Trophoblast cell (in vitro differentiated cells and primary cell): ENCODE data around the gene SLC24A4.

ENCODE experiments used
- DNase-seq, 2 donors: peaks; one replicate each; pipeline ENCODE4 v3.0.0-alpha.2; 2016
- H2AFZ ChIP-seq: 2 replicates; pipeline ENCODE4 v1.6.1; 2013; ENCODE audit warnings: low read length, moderate library complexity, mild to moderate bottlenecking; ENCODE audit not compliant: insufficient read depth, poor library complexity
- H2AK5ac ChIP-seq: 2 replicates; pipeline ENCODE4 v1.6.1; 2013; ENCODE audit warnings: mild to moderate bottlenecking, low read length
- H2BK120ac ChIP-seq: 2 replicates; pipeline ENCODE4 v1.6.1; 2013; ENCODE audit warnings: low read length, mild to moderate bottlenecking, moderate library complexity; ENCODE audit not compliant: insufficient read depth, poor library complexity
- H2BK12ac ChIP-seq: 2 replicates; pipeline ENCODE4 v1.6.1; 2013; ENCODE audit warnings: mild to moderate bottlenecking, low read length, moderate library complexity
- H2BK5ac ChIP-seq: 2 replicates; pipeline ENCODE4 v1.6.1; 2013; ENCODE audit warnings: low read length, low read depth, moderate library complexity, mild to moderate bottlenecking; ENCODE audit not compliant: poor library complexity
- H3K14ac ChIP-seq: 2 replicates; pipeline ENCODE4 v1.6.1; 2013; ENCODE audit warnings: mild to moderate bottlenecking, low read length
- H3K18ac ChIP-seq: 2 replicates; pipeline ENCODE4 v1.6.1; 2013; ENCODE audit warnings: mild to moderate bottlenecking, low read length
- H3K23ac ChIP-seq: 2 replicates; pipeline ENCODE4 v1.6.1; 2013; ENCODE audit warnings: low read length
- H3K27ac ChIP-seq: 2 replicates; pipeline ENCODE4 v1.5.1; 2013; ENCODE audit warnings: low read depth, mild to moderate bottlenecking, inconsistent platforms, low read length, moderate library complexity
- H3K27me3 ChIP-seq: 2 replicates; pipeline ENCODE4 v1.6.1; 2013; ENCODE audit warnings: inconsistent platforms, mild to moderate bottlenecking, low read length, moderate library complexity; ENCODE audit not compliant: insufficient read depth
- H3K36me3 ChIP-seq, 2 experiments: 1 replicate in 1 of 2; 2 replicates in 1 of 2; pipeline ENCODE4 v1.6.1; 2013; ENCODE audit warnings: low read length in 2 of 2, mild to moderate bottlenecking in 2 of 2, moderate library complexity in 1 of 2; ENCODE audit not compliant: insufficient read depth in 2 of 2, control insufficient read depth in 1 of 2
- H3K4ac ChIP-seq: 2 replicates; pipeline ENCODE4 v1.6.1; 2013; ENCODE audit warnings: low read depth, mild to moderate bottlenecking, low read length, moderate library complexity
- H3K4me1 ChIP-seq, 2 experiments: 1 replicate in 1 of 2; 2 replicates in 1 of 2; pipeline ENCODE4 v1.6.1; 2013; ENCODE audit warnings: low read length in 2 of 2, mild to moderate bottlenecking in 2 of 2, moderate library complexity in 1 of 2; ENCODE audit not compliant: insufficient read depth in 2 of 2, control insufficient read depth in 1 of 2
- H3K4me2 ChIP-seq: 2 replicates; pipeline ENCODE4 v1.6.1; 2013; ENCODE audit warnings: inconsistent platforms, mild to moderate bottlenecking, low read length, moderate library complexity
- H3K4me3 ChIP-seq: 2 replicates; pipeline ENCODE4 v1.5.1; 2013; ENCODE audit warnings: mild to moderate bottlenecking, low read depth, low read length, inconsistent platforms
- H3K79me1 ChIP-seq: one replicate; pipeline ENCODE4 v1.6.1; 2013; ENCODE audit warnings: low read length
- H3K79me2 ChIP-seq: 2 replicates; pipeline ENCODE4 v1.6.1; 2013; ENCODE audit warnings: low read length, mild to moderate bottlenecking; ENCODE audit not compliant: control insufficient read depth, insufficient read depth, poor library complexity
- H3K9ac ChIP-seq: 2 replicates; pipeline ENCODE4 v1.6.1; 2013; ENCODE audit warnings: mild to moderate bottlenecking, low read length
- H3K9me3 ChIP-seq: 2 replicates; pipeline ENCODE4 v1.6.1; 2013; ENCODE audit warnings: low read depth, mild to moderate bottlenecking, control low read depth, inconsistent platforms, low read length; ENCODE audit not compliant: insufficient read depth
- H4K12ac ChIP-seq: 2 replicates; pipeline ENCODE4 v1.6.1; 2013; ENCODE audit warnings: low read depth, mild to moderate bottlenecking, low read length, moderate library complexity
- H4K8ac ChIP-seq: 2 replicates; pipeline ENCODE4 v1.6.1; 2013; ENCODE audit warnings: low read depth, mild to moderate bottlenecking, low read length, moderate library complexity
- H4K91ac ChIP-seq: one replicate; pipeline ENCODE4 v1.6.1; 2013; ENCODE audit warnings: low read depth, mild to moderate bottlenecking, low read length, moderate library complexity
- WGBS: extraction: QIAGEN DNeasy Blood & Tissue Kit; methylation state at CpG from one replicate; pipeline ENCODE4 v1.1.7; 2013; ENCODE audit warnings: missing lambda C conversion rate; ENCODE audit not compliant: insufficient read length, insufficient coverage; ENCODE audit errors: extremely low coverage; 5-methylcytosine and 5-hydroxymethylcytosine counted together

Gene SLC24A4

GRCh38 chr14:92414690-92415445 lies 91.9 kb downstream of the SLC24A4 start:
- H3K79me1 ChIP-seq: no peaks in the 10 kb centered on the region
- H4K8ac ChIP-seq: no peak overlapping the region
- H2AK5ac ChIP-seq: no peak overlapping the region
- H3K36me3 ChIP-seq: no peaks in the 10 kb centered on the region
- H3K4ac ChIP-seq: no peak overlapping the region
- DNase-seq: no peak
- H4K12ac ChIP-seq: no peak overlapping the region
- no peak overlapping the region for H3K27ac ChIP-seq
- H3K9me3 ChIP-seq: peaks cover 3% of the 10 kb centered on the region
- H4K91ac ChIP-seq: no peak overlapping the region
- no peak overlapping the region for H3K4me3 ChIP-seq
- H3K79me2 ChIP-seq: no peaks in the 10 kb centered on the region
- H2BK5ac ChIP-seq: no peak overlapping the region
- no peak overlapping the region for H3K14ac ChIP-seq
- WGBS: no CpG with 5 or more reads among the region's 13 CpGs
- H3K23ac ChIP-seq: no peak overlapping the region
- H2BK12ac ChIP-seq: no peak overlapping the region
- no peak overlapping the region for H3K18ac ChIP-seq
- no peak overlapping the region for H3K4me2 ChIP-seq
- H3K4me1 ChIP-seq: no peaks in the 10 kb centered on the region
- H3K27me3 ChIP-seq: no peaks in the 10 kb centered on the region
- no peak overlapping the region for H3K9ac ChIP-seq
- H2BK120ac ChIP-seq: no peak overlapping the region
- H2AFZ ChIP-seq: no peak overlapping the region

GRCh38 chr14:92415969-92416368 lies 93.0 kb downstream of the SLC24A4 start:
- H2BK12ac ChIP-seq: no peak overlapping the region
- no peak overlapping the region for H2AK5ac ChIP-seq
- H2BK120ac ChIP-seq: no peak overlapping the region
- H3K4me1 ChIP-seq: no peaks in the 10 kb centered on the region
- no peak overlapping the region for H3K9ac ChIP-seq
- H3K36me3 ChIP-seq: no peaks in the 10 kb centered on the region
- no peaks in the 10 kb centered on the region for H3K79me2 ChIP-seq
- no peak overlapping the region for H4K8ac ChIP-seq
- H3K4me2 ChIP-seq: no peak overlapping the region
- H3K18ac ChIP-seq: no peak overlapping the region
- no peak for DNase-seq
- H3K27ac ChIP-seq: no peak overlapping the region
- no peaks in the 10 kb centered on the region for H3K79me1 ChIP-seq
- H3K27me3 ChIP-seq: no peaks in the 10 kb centered on the region
- peaks cover 3% of the 10 kb centered on the region for H3K9me3 ChIP-seq
- H4K12ac ChIP-seq: no peak overlapping the region
- H2AFZ ChIP-seq: no peak overlapping the region
- no peak overlapping the region for H2BK5ac ChIP-seq
- no peak overlapping the region for H3K14ac ChIP-seq
- no peak overlapping the region for H3K4me3 ChIP-seq
- H3K4ac ChIP-seq: no peak overlapping the region
- H4K91ac ChIP-seq: no peak overlapping the region
- no peak overlapping the region for H3K23ac ChIP-seq
- no CpG with 5 or more reads among the region's 9 CpGs for WGBS

GRCh38 chr14:92416544-92416943 lies 93.6 kb downstream of the SLC24A4 start:
- no peak overlapping the region for H3K9ac ChIP-seq
- no peak overlapping the region for H2BK120ac ChIP-seq
- H4K12ac ChIP-seq: no peak overlapping the region
- H3K9me3 ChIP-seq: peaks cover 3% of the 10 kb centered on the region
- H3K4me3 ChIP-seq: no peak overlapping the region
- H3K27me3 ChIP-seq: no peaks in the 10 kb centered on the region
- no peak overlapping the region for H3K27ac ChIP-seq
- no peaks in the 10 kb centered on the region for H3K36me3 ChIP-seq
- H3K4me2 ChIP-seq: no peak overlapping the region
- H4K91ac ChIP-seq: no peak overlapping the region
- no peak overlapping the region for H4K8ac ChIP-seq
- no peaks in the 10 kb centered on the region for H3K4me1 ChIP-seq
- no peak for DNase-seq
- H3K18ac ChIP-seq: no peak overlapping the region
- H2BK12ac ChIP-seq: no peak overlapping the region
- H3K4ac ChIP-seq: no peak overlapping the region
- H2AFZ ChIP-seq: no peak overlapping the region
- H3K79me1 ChIP-seq: no peaks in the 10 kb centered on the region
- H2AK5ac ChIP-seq: no peak overlapping the region
- WGBS: no CpG with 5 or more reads among the region's 2 CpGs
- no peaks in the 10 kb centered on the region for H3K79me2 ChIP-seq
- no peak overlapping the region for H3K23ac ChIP-seq
- H2BK5ac ChIP-seq: no peak overlapping the region
- no peak overlapping the region for H3K14ac ChIP-seq

- H3K4me2 ChIP-seq: no peak overlapping the region
- H4K91ac ChIP-seq: no peak overlapping the region
- no peak overlapping the region for H2BK12ac ChIP-seq
- H3K9me3 ChIP-seq: peaks cover 3% of the 10 kb centered on the region
- no peak overlapping the region for H2AK5ac ChIP-seq
- H3K79me2 ChIP-seq: no peaks in the 10 kb centered on the region
- H3K14ac ChIP-seq: no peak overlapping the region
- no peak overlapping the region for H3K27ac ChIP-seq
- DNase-seq: peak in 1 of 2 donors; percentile 15
- no peak overlapping the region for H3K4me3 ChIP-seq
- no peaks in the 10 kb centered on the region for H3K4me1 ChIP-seq
- no peak overlapping the region for H4K12ac ChIP-seq
- no peak overlapping the region for H3K23ac ChIP-seq
- no peak overlapping the region for H2AFZ ChIP-seq
- no peaks in the 10 kb centered on the region for H3K27me3 ChIP-seq
- H3K36me3 ChIP-seq: no peaks in the 10 kb centered on the region
- H3K18ac ChIP-seq: no peak overlapping the region
- H2BK120ac ChIP-seq: no peak overlapping the region
- no peak overlapping the region for H2BK5ac ChIP-seq
- WGBS: no CpG with 5 or more reads among the region's 3 CpGs
- no peak overlapping the region for H3K9ac ChIP-seq
- H4K8ac ChIP-seq: no peak overlapping the region
- H3K4ac ChIP-seq: no peak overlapping the region
- H3K79me1 ChIP-seq: no peaks in the 10 kb centered on the region
Observed at GRCh38 chr14:92417759-92418158, 94.8 kb downstream of the SLC24A4 start.
